Endothelial cell of umbilical vein (primary cell): ENCODE measurements around the gene OSBP2. TPM values are rescaled to one million over a fixed set of nuclear protein-coding genes. Genes with fewer than 3 reads are reported as not detected.

Experiments used
- BruUV-seq: library from RNA; stranded (reverse); fragments of 400-500 nt; replicated peaks from 2 replicates; lab custom pipeline; 2021; lab: Mats Ljungman, UMichigan
- CTCF ChIA-PET: fragments of 300-600, 350-600 bp; sonication (Branson Sonifier 250); formaldehyde crosslinking; loops from one replicate; lab custom pipeline; 2021; ENCODE audit warnings: antibody characterized with exemption, inconsistent platforms; lab: Charles Lee
- POLR2A ChIA-PET: fragments of 300-600, 350-600 bp; sonication (Branson Sonifier 250); formaldehyde crosslinking; loops from one replicate; lab custom pipeline; 2021; ENCODE audit warnings: antibody characterized with exemption, inconsistent platforms; lab: Charles Lee
- DNase-seq: peaks from one replicate; pipeline ENCODE4 v3.0.0-alpha.2; 2011; ENCODE audit warnings: low read depth, low spot score
- FAIRE-seq: peaks from 2 replicates; lab custom pipeline; 2011; peaks lifted over from hg19 to GRCh38; lab: Jason Lieb, UNC
- H2AFZ ChIP-seq: 2 replicates; pipeline ENCODE4 v1.6.0; 2012; ENCODE audit warnings: low read depth, low read length, control low read depth, inconsistent platforms
- H3K27ac ChIP-seq: 2 replicates; pipeline ENCODE4 v1.5.1; 2011; ENCODE audit warnings: low read depth, mild to moderate bottlenecking, control low read depth, low read length, moderate library complexity; ENCODE audit not compliant: insufficient read depth
- H3K27me3 ChIP-seq, 2 experiments: 2 replicates each; pipeline versions ENCODE4 v1.6.0 to v1.6.1; 2011; ENCODE audit warnings: low read length in 2 of 2, mixed read lengths in 1 of 2; ENCODE audit not compliant: control insufficient read depth in 2 of 2, insufficient read depth in 2 of 2
- H3K36me3 ChIP-seq, 2 experiments: 2 replicates in 1 of 2; 3 replicates in 1 of 2; pipeline ENCODE4 v1.5.1; 2011; ENCODE audit warnings: low read length in 2 of 2, mild to moderate bottlenecking in 1 of 2, moderate library complexity in 1 of 2; ENCODE audit not compliant: control insufficient read depth in 2 of 2, insufficient read depth in 2 of 2; ENCODE audit errors: extremely low read depth in 1 of 2
- H3K4me1 ChIP-seq: 3 replicates; pipeline ENCODE4 v1.5.1; 2011; ENCODE audit warnings: mild to moderate bottlenecking, low read length; ENCODE audit not compliant: control insufficient read depth, insufficient read depth; ENCODE audit errors: extremely low read depth
- H3K4me2 ChIP-seq: 2 replicates; pipeline ENCODE4 v1.6.1; 2011; ENCODE audit warnings: low read length, control low read depth, mixed read lengths; ENCODE audit not compliant: insufficient read depth
- H3K4me3 ChIP-seq, 3 experiments: fragments of 200-600 bp in 1 of 3; sonication (generic), shearing (Covaris generic) in 1 of 3; replicated peaks in 1 of 3; 2 replicates each; pipeline ENCODE4 v1.5.1; 2011 to 2016; ENCODE audit warnings: control low read depth in 3 of 3, low read length in 3 of 3, mild to moderate bottlenecking in 2 of 3, inconsistent platforms in 1 of 3, low read depth in 1 of 3, moderate library complexity in 1 of 3; ENCODE audit not compliant: insufficient read depth in 1 of 3
- H3K79me2 ChIP-seq: 2 replicates; pipeline ENCODE4 v1.6.0; 2012; ENCODE audit warnings: low read length, inconsistent platforms; ENCODE audit not compliant: control insufficient read depth, insufficient read depth
- H3K9ac ChIP-seq: replicated peaks from 2 replicates; pipeline ENCODE3; 2011; ENCODE audit warnings: low read length, control low read depth; ENCODE audit not compliant: insufficient read depth; ENCODE audit errors: extremely low read depth
- H3K9me1 ChIP-seq: replicated peaks from 3 replicates; pipeline ENCODE4 v1.6.0; 2011; ENCODE audit warnings: mild to moderate bottlenecking, low read length; ENCODE audit not compliant: control insufficient read depth, insufficient read depth; ENCODE audit errors: extremely low read depth
- H3K9me3 ChIP-seq: replicated peaks from 2 replicates; pipeline ENCODE4 v1.5.1; 2012; ENCODE audit warnings: low read length, inconsistent platforms; ENCODE audit not compliant: control insufficient read depth, insufficient read depth
- H4K20me1 ChIP-seq: replicated peaks from 2 replicates; pipeline ENCODE3; 2011; ENCODE audit warnings: mild to moderate bottlenecking, low read length; ENCODE audit not compliant: control insufficient read depth, insufficient read depth; ENCODE audit errors: extremely low read depth
- EZH2 ChIP-seq: IDR thresholded peaks from 2 replicates; pipeline ENCODE4 v1.6.1; 2012; ENCODE audit warnings: borderline replicate concordance, low read depth, mild to moderate bottlenecking, moderate library complexity, low read length, inconsistent platforms; ENCODE audit not compliant: severe bottlenecking
- FOS ChIP-seq: IDR thresholded peaks from 2 replicates; pipeline ENCODE4 v1.6.1; 2011; ENCODE audit warnings: mild to moderate bottlenecking, low read length, moderate library complexity, borderline replicate concordance; ENCODE audit not compliant: insufficient read depth
- GATA2 ChIP-seq: IDR thresholded peaks from 2 replicates; pipeline ENCODE4 v1.7.0; 2011; ENCODE audit warnings: low read depth, mild to moderate bottlenecking, moderate library complexity, mixed read lengths, low read length; ENCODE audit not compliant: insufficient read length, insufficient read depth
- JUN ChIP-seq: IDR thresholded peaks from 2 replicates; pipeline ENCODE4 v1.6.1; 2011; ENCODE audit warnings: borderline replicate concordance, low read depth; ENCODE audit not compliant: insufficient read length, insufficient read depth
- MYC ChIP-seq: IDR thresholded peaks from one replicate; pipeline ENCODE4 v1.6.1; 2011; ENCODE audit warnings: mild to moderate bottlenecking, low read depth, low read length
- POLR2A ChIP-seq: IDR thresholded peaks from 2 replicates; pipeline ENCODE4 v1.6.1; 2012; ENCODE audit warnings: low read depth, mild to moderate bottlenecking, control low read depth, low read length
- POLR2AphosphoS5 ChIP-seq: IDR thresholded peaks from 2 replicates; pipeline ENCODE4 v1.6.1; 2012; ENCODE audit warnings: low read depth, mild to moderate bottlenecking, control low read depth, low read length, moderate library complexity; ENCODE audit not compliant: insufficient read depth
- dilution Hi-C: fragments of 300-500 bp; cut with MboI; formaldehyde crosslinking; loops from one replicate; pipeline ENCODE4 v1.15.0; 2019; ENCODE audit warnings: low sequenced_read_pairs; ENCODE audit not compliant: extremely low pct_ligation_motif_present
- intact Hi-C: fragments of 100-400 bp; cut with micrococcal nuclease; formaldehyde crosslinking; loops from one replicate; pipeline ENCODE4 v1.10.0; 2022
- polyA plus RNA-seq, 4 experiments: library from polyadenylated mRNA; depleted of rRNA in 3 of 4; stranded (reverse) in 3 of 4; unstranded in 1 of 4; fragments of >200 nt; gene quantifications; 2 replicates each; pipeline versions ENCODE4 v1.2.1 to v1.2.3, GENCODE V29; 2011 to 2012; ENCODE audit warnings: missing spikeins in 1 of 4
- total RNA-seq: library from RNA; stranded (reverse); gene quantifications from 2 replicates; pipeline ENCODE4 v1.2.3, GENCODE V29; 2021
- TF ChIP-seq, protein P1 (sequence below), 2 donors: IDR thresholded peaks; 1 replicate in 1 of 2; 2 replicates in 1 of 2; pipeline ENCODE4 v1.5.1; 2011; ENCODE audit warnings: low read length in 2 of 2, mild to moderate bottlenecking in 2 of 2, moderate library complexity in 2 of 2, control low read depth in 1 of 2, inconsistent platforms in 1 of 2, low read depth in 1 of 2; ENCODE audit not compliant: insufficient read depth in 1 of 2; ENCODE audit errors: extremely low read depth in 1 of 2
- TF ChIP-seq, protein P2 (sequence below): IDR thresholded peaks from 2 replicates; pipeline ENCODE4 v1.6.1; 2011; ENCODE audit not compliant: insufficient read depth, insufficient read length

Gene OSBP2
- total and polyA plus RNA-seq, 2 donors (not counting 3 experiments of a cell fraction or from before 2014, with no cell fraction given): 4.1 to 7.5 TPM

DNA sequence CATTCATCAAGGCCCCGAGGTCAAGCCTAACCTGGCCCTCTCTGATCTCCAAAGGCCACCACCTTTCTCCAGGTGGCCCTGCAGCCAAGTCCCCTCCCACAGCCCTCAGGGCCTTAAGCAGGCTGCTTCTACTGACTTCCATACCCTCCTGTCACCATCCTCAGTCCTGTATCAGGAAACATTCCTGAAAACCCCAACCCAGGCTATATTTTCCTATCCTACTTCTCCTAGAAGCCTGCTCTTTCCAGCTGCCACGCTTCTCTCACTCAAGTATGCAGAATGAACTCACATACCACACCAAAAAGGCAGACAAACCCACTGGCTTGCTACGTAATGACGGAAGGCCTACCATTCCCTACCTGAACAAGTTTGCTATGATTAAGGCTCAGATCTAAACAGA lies 250.3 kb downstream of the OSBP2 start:
- peaks cover 27 to 61% of the 10 kb centered on the region in 2 experiments for H3K36me3 ChIP-seq
- H3K4me3 ChIP-seq: no peak overlapping the region
- FAIRE-seq: no peak

More for the DNA sequence above, 250.3 kb downstream of the OSBP2 start:
- no peak overlapping the region for H3K4me2 ChIP-seq
- H3K9me1 ChIP-seq: no peaks in the 10 kb centered on the region
- dilution Hi-C loops: no loop called here
- no peaks in the 10 kb centered on the region for H3K9me3 ChIP-seq
- no peak for DNase-seq
- intact Hi-C loops: loop anchor here (5.0 kb wide), 1 partner anchor 287 kb away; no protein-coding TSS in a partner anchor
- no TSS peak for BruUV-seq
- POLR2A ChIA-PET: no interaction called here
- no peak overlapping the region for H3K27ac ChIP-seq
- no peaks in the 10 kb centered on the region for H4K20me1 ChIP-seq
- CTCF ChIA-PET: interaction anchor here (1.2 to 3.6 kb wide), 3 partner anchors 25 to 161 kb away, joined by 3 to 150 read pairs (median 20); partner anchors contain the start of genes MORC2 and TUG1
- no peaks in the 10 kb centered on the region for H3K4me1 ChIP-seq
- H3K79me2 ChIP-seq: no peaks in the 10 kb centered on the region
- no peaks in the 10 kb centered on the region for H3K27me3 ChIP-seq
- no peak for TF ChIP-seq JUN
- no peak for TF ChIP-seq EZH2
- TF ChIP-seq, protein P1, sequence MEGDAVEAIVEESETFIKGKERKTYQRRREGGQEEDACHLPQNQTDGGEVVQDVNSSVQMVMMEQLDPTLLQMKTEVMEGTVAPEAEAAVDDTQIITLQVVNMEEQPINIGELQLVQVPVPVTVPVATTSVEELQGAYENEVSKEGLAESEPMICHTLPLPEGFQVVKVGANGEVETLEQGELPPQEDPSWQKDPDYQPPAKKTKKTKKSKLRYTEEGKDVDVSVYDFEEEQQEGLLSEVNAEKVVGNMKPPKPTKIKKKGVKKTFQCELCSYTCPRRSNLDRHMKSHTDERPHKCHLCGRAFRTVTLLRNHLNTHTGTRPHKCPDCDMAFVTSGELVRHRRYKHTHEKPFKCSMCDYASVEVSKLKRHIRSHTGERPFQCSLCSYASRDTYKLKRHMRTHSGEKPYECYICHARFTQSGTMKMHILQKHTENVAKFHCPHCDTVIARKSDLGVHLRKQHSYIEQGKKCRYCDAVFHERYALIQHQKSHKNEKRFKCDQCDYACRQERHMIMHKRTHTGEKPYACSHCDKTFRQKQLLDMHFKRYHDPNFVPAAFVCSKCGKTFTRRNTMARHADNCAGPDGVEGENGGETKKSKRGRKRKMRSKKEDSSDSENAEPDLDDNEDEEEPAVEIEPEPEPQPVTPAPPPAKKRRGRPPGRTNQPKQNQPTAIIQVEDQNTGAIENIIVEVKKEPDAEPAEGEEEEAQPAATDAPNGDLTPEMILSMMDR (IDR thresholded peaks at IDR 0.05; ENCODE audit: extremely low read depth in 1 of 2, insufficient read depth in 1 of 2, low read depth in 1 of 2, low read length in 2 of 2): no peak
- no peak for TF ChIP-seq FOS
- no peak for TF ChIP-seq MYC
- TF ChIP-seq POLR2AphosphoS5: no peak
- TF ChIP-seq, protein P2, sequence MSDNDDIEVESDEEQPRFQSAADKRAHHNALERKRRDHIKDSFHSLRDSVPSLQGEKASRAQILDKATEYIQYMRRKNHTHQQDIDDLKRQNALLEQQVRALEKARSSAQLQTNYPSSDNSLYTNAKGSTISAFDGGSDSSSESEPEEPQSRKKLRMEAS: no peak
- no peak for TF ChIP-seq POLR2A
- no peak for TF ChIP-seq GATA2
- H2AFZ ChIP-seq: no peak overlapping the region
- H3K9ac ChIP-seq: no peak overlapping the region
